Right lobe of liver (tissue), 4 donors: ENCODE results near the gene PLCB1.

ENCODE experiments used
- POLR2A ChIP-seq: fragments of 450-650 bp; IDR thresholded peaks from one replicate; pipeline ENCODE4 v1.6.1; 2017; ENCODE audit warnings: antibody characterized with exemption, mild to moderate bottlenecking
- TF ChIP-seq, protein P1 (sequence below), 4 donors: fragments of 200-600 bp in 3 of 4; fragments of 450-650 bp in 1 of 4; IDR thresholded peaks; one replicate each; pipeline versions ENCODE4 v1.5.1 to v1.8.0; 2016 to 2022; ENCODE audit warnings: antibody characterized with exemption in 4 of 4, mild to moderate bottlenecking in 2 of 4
- donor health status: DM: no; HTN: no; CAD: no.
- donor health status: DM: no; HTN: no; CAD: no.
- donor health status: DM: no; HTN: yes; CAD: no.

DNA sequence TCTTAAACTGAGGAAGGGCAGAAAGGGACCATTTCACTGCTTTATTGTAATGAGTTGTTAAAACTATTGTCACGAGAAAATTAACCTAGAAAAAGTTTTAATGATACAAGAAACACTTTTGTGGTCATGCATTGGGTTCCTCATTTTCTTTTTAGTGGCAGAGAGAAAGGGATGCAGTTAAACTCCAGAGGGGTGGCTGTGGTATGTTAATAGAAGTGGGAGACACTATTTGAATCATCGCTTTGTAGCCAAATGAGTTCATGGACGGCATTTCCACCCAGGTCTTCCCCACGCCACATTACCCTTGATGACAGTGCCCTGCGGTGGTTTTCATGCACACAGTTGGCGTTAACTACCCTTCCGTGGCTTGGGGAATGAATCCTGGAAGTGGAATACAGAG, 235.6 kb downstream of the PLCB1 start:
- no peak for TF ChIP-seq POLR2A
- TF ChIP-seq, protein P1, sequence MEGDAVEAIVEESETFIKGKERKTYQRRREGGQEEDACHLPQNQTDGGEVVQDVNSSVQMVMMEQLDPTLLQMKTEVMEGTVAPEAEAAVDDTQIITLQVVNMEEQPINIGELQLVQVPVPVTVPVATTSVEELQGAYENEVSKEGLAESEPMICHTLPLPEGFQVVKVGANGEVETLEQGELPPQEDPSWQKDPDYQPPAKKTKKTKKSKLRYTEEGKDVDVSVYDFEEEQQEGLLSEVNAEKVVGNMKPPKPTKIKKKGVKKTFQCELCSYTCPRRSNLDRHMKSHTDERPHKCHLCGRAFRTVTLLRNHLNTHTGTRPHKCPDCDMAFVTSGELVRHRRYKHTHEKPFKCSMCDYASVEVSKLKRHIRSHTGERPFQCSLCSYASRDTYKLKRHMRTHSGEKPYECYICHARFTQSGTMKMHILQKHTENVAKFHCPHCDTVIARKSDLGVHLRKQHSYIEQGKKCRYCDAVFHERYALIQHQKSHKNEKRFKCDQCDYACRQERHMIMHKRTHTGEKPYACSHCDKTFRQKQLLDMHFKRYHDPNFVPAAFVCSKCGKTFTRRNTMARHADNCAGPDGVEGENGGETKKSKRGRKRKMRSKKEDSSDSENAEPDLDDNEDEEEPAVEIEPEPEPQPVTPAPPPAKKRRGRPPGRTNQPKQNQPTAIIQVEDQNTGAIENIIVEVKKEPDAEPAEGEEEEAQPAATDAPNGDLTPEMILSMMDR (IDR thresholded peaks at IDR 0.05) = no peak
